ENCODE measurements around the gene STK32B.

DNA sequence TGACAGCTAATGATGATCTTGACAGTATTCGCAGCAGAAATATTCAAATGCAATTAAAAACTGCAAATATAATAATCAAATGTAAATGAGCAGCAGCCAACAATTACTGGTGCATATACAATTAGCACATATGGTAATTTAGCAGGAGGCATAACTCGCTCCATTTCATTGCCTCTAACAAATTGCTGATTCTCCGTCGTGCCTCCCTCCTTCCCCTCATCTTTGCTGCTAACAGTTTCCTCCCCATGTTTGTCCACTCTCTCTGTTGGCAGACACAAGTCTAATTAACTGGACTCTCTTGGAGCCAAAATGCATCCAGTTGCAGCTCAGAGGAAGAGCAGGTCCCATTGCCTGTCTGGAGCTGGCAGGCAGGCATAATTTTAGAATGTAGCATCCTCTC lies 210.6 kb downstream of the STK32B start:
- TF ChIP-seq, protein P1, sequence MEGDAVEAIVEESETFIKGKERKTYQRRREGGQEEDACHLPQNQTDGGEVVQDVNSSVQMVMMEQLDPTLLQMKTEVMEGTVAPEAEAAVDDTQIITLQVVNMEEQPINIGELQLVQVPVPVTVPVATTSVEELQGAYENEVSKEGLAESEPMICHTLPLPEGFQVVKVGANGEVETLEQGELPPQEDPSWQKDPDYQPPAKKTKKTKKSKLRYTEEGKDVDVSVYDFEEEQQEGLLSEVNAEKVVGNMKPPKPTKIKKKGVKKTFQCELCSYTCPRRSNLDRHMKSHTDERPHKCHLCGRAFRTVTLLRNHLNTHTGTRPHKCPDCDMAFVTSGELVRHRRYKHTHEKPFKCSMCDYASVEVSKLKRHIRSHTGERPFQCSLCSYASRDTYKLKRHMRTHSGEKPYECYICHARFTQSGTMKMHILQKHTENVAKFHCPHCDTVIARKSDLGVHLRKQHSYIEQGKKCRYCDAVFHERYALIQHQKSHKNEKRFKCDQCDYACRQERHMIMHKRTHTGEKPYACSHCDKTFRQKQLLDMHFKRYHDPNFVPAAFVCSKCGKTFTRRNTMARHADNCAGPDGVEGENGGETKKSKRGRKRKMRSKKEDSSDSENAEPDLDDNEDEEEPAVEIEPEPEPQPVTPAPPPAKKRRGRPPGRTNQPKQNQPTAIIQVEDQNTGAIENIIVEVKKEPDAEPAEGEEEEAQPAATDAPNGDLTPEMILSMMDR (IDR thresholded peaks at IDR 0.05) = no peak
- no peak for TF ChIP-seq POLR2A (IDR thresholded peaks at IDR 0.05)

Measured in lower leg skin (tissue), 3 donors.